ENCODE data around the gene SLC38A10.

SLC38A10 gene

GRCh38 chr17:81295031-81295675, at the start of gene SLC38A10:
SLC38A10 (minus strand) TSS chr17:81295307; CDS start chr17:81294921, 386 bp downstream.
- TF ChIP-seq Cebpa-rat (IDR thresholded peaks at IDR 0.05), result no peak
- Histone ChIP-seq H3K27me3 (no peaks in the 10 kb centered on the region), H3K9me3 (no peaks in the 10 kb centered on the region), H3K4me3 (peak within 1 kb of the TSS; percentile 93), H3K9ac (peak within 1 kb of the TSS; percentile 95), H3K4me2 (peak within 1 kb of the TSS; percentile 97), H4K20me1 (peaks cover 16% of the 10 kb centered on the region), H3K27ac (peak within 1 kb of the TSS; percentile 95), H3K36me3 (peaks cover 9% of the 10 kb centered on the region), H3K4me1 (peaks cover 46% of the 10 kb centered on the region)

GRCh38 chr17:81342269-81343070, 47.4 kb upstream of the SLC38A10 start:
- Histone ChIP-seq H3K4me1 (peaks cover 61% of the 10 kb centered on the region), H3K9me3 (no peaks in the 10 kb centered on the region), H3K4me3 (peak overlapping the region; percentile 96), H3K9ac (peak overlapping the region; percentile 100), H3K27ac (peak overlapping the region; percentile 99), H3K4me2 (peak overlapping the region; percentile 96), H3K27me3 (peaks cover 55% of the 10 kb centered on the region), H4K20me1 (peaks cover 76% of the 10 kb centered on the region), H3K36me3 (peaks cover 30% of the 10 kb centered on the region)
- no peak for TF ChIP-seq Cebpa-rat (IDR thresholded peaks at IDR 0.05)

GRCh38 chr17:81341516-81342268, 46.6 kb upstream of the SLC38A10 start:
- H3K9ac ChIP-seq, result peak overlapping the region; percentile 100
- H4K20me1 ChIP-seq, result peaks cover 79% of the 10 kb centered on the region
- H3K4me1 ChIP-seq, result peaks cover 61% of the 10 kb centered on the region
- peak overlapping the region; percentile 96 for H3K4me2 ChIP-seq
- H3K27ac ChIP-seq, result peak overlapping the region; percentile 99
- no peaks in the 10 kb centered on the region for H3K9me3 ChIP-seq
- H3K4me3 ChIP-seq, result peak overlapping the region; percentile 96
- no peak for TF ChIP-seq Cebpa-rat (IDR thresholded peaks at IDR 0.05)
- H3K27me3 ChIP-seq, result peaks cover 51% of the 10 kb centered on the region
- peaks cover 30% of the 10 kb centered on the region for H3K36me3 ChIP-seq

- H3K9me3 ChIP-seq, result no peaks in the 10 kb centered on the region
- H4K20me1 ChIP-seq, result peaks cover 79% of the 10 kb centered on the region
- peaks cover 30% of the 10 kb centered on the region for H3K36me3 ChIP-seq
- H3K4me2 ChIP-seq, result peak overlapping the region; percentile 96
- no peak for TF ChIP-seq Cebpa-rat (IDR thresholded peaks at IDR 0.05)
- H3K4me3 ChIP-seq, result peak overlapping the region; percentile 96
- H3K27me3 ChIP-seq, result peaks cover 49% of the 10 kb centered on the region
- peak overlapping the region; percentile 99 for H3K27ac ChIP-seq
- peak overlapping the region; percentile 100 for H3K9ac ChIP-seq
- H3K4me1 ChIP-seq, result peaks cover 60% of the 10 kb centered on the region
Measured at GRCh38 chr17:81340607-81341515, 45.8 kb upstream of the SLC38A10 start.

GRCh38 chr17:81339534-81340296, 44.6 kb upstream of the SLC38A10 start:
- Histone ChIP-seq H3K4me2 (peak overlapping the region; percentile 96), H3K36me3 (peaks cover 30% of the 10 kb centered on the region), H4K20me1 (peaks cover 90% of the 10 kb centered on the region), H3K27ac (peak overlapping the region; percentile 73), H3K4me1 (peaks cover 71% of the 10 kb centered on the region), H3K27me3 (peaks cover 42% of the 10 kb centered on the region), H3K4me3 (no peak overlapping the region; the same call in 1 of the 2 replicates), H3K9me3 (no peaks in the 10 kb centered on the region), H3K9ac (no peak overlapping the region)
- no peak for TF ChIP-seq Cebpa-rat (IDR thresholded peaks at IDR 0.05)

- Histone ChIP-seq H3K27me3 (peaks cover 36% of the 10 kb centered on the region; the same call in 1 of the 2 replicates), H3K27ac (peak overlapping the region; percentile 73), H3K9me3 (no peaks in the 10 kb centered on the region), H3K4me2 (peak overlapping the region; percentile 96), H3K9ac (no peak overlapping the region), H3K4me1 (peaks cover 77% of the 10 kb centered on the region), H3K36me3 (peaks cover 30% of the 10 kb centered on the region), H4K20me1 (peaks cover 94% of the 10 kb centered on the region), H3K4me3 (no peak overlapping the region)
- TF ChIP-seq Cebpa-rat (IDR thresholded peaks at IDR 0.05), result no peak
Measured at GRCh38 chr17:81339191-81339533, 44.1 kb upstream of the SLC38A10 start.

GRCh38 chr17:81338274-81339190, 43.4 kb upstream of the SLC38A10 start:
- peak overlapping the region; percentile 96 for H3K4me2 ChIP-seq
- H3K27me3 ChIP-seq, result peaks cover 30% of the 10 kb centered on the region; the same call in 1 of the 2 replicates
- H3K4me1 ChIP-seq, result peaks cover 83% of the 10 kb centered on the region
- no peak overlapping the region for H3K4me3 ChIP-seq
- TF ChIP-seq Cebpa-rat (IDR thresholded peaks at IDR 0.05), result no peak
- H3K9ac ChIP-seq, result peak overlapping the region; percentile 54; the same call in 1 of the 2 replicates
- H3K9me3 ChIP-seq, result no peaks in the 10 kb centered on the region
- H3K36me3 ChIP-seq, result peaks cover 30% of the 10 kb centered on the region
- peak overlapping the region; percentile 56 for H3K27ac ChIP-seq
- peaks cover 94% of the 10 kb centered on the region for H4K20me1 ChIP-seq
